Glutamatergic neuron (in vitro differentiated cells): ENCODE data around the gene KIF6. TPM values are rescaled to one million over a fixed set of nuclear protein-coding genes. Genes with fewer than 3 reads are reported as not detected.

Experiments used
- DNase-seq: peaks from one replicate; pipeline ENCODE4 v3.0.0; 2022
- H3K27ac Mint-ChIP-seq: one replicate; pipeline ENCODE4 v1.8.0; 2020; ENCODE audit warnings: mild to moderate bottlenecking, mixed read lengths, inconsistent platforms; ENCODE audit not compliant: unreplicated experiment
- H3K27me3 Mint-ChIP-seq: one replicate; pipeline ENCODE4 v1.8.0; 2020; ENCODE audit warnings: mild to moderate bottlenecking, moderate library complexity, mixed read lengths, inconsistent platforms; ENCODE audit not compliant: unreplicated experiment
- H3K36me3 Mint-ChIP-seq: one replicate; pipeline ENCODE4 v1.8.0; 2020; ENCODE audit warnings: mild to moderate bottlenecking, mixed read lengths, inconsistent platforms; ENCODE audit not compliant: unreplicated experiment
- H3K4me1 Mint-ChIP-seq: one replicate; pipeline ENCODE4 v1.8.0; 2020; ENCODE audit warnings: mild to moderate bottlenecking, low read depth, mixed read lengths, inconsistent platforms; ENCODE audit not compliant: unreplicated experiment
- H3K4me3 Mint-ChIP-seq: one replicate; pipeline ENCODE4 v1.8.0; 2020; ENCODE audit warnings: mild to moderate bottlenecking, mixed read lengths, inconsistent platforms; ENCODE audit not compliant: unreplicated experiment
- H3K9me3 Mint-ChIP-seq: one replicate; pipeline ENCODE4 v1.8.0; 2020; ENCODE audit warnings: mild to moderate bottlenecking, moderate library complexity, mixed read lengths, inconsistent platforms; ENCODE audit not compliant: unreplicated experiment
- CTCF ChIP-seq: fragments of 200-600 bp; sonication (generic); IDR thresholded peaks from one replicate; pipeline ENCODE4 v1.5.0; 2021; ENCODE audit not compliant: partially characterized antibody, unreplicated experiment
- total RNA-seq: library from RNA; stranded (reverse); fragmentation: NEBNext Ultra II Directional; extraction: Animal tissue kit (Norgen Biotek cat#: 25700); gene quantifications from one replicate; pipeline ENCODE4 v1.2.1, GENCODE V29; 2021; ENCODE audit not compliant: unreplicated experiment

The KIF6 gene
- total RNA-seq, 1 donor from 2014 or later, result 1.1 TPM

GRCh38 chr6:39543950-39544349, 181.3 kb downstream of the KIF6 start:
- Mint-ChIP-seq H3K27ac (no peak overlapping the region), H3K36me3 (no peaks in the 10 kb centered on the region), H3K4me3 (no peak overlapping the region), H3K27me3 (no peaks in the 10 kb centered on the region), H3K4me1 (no peaks in the 10 kb centered on the region), H3K9me3 (no peaks in the 10 kb centered on the region)
- DNase-seq, result no peak
- TF ChIP-seq CTCF, result no peak

- Mint-ChIP-seq H3K27ac (no peak overlapping the region), H3K27me3 (no peaks in the 10 kb centered on the region), H3K36me3 (no peaks in the 10 kb centered on the region), H3K4me1 (no peaks in the 10 kb centered on the region), H3K9me3 (no peaks in the 10 kb centered on the region), H3K4me3 (no peak overlapping the region)
- TF ChIP-seq CTCF, result no peak
- DNase-seq, result no peak
Observed at GRCh38 chr6:39543095-39543494, 182.1 kb downstream of the KIF6 start.

- Mint-ChIP-seq H3K27ac (no peak overlapping the region), H3K9me3 (no peaks in the 10 kb centered on the region), H3K27me3 (no peaks in the 10 kb centered on the region), H3K4me3 (no peak overlapping the region), H3K36me3 (no peaks in the 10 kb centered on the region), H3K4me1 (no peaks in the 10 kb centered on the region)
- DNase-seq, result no peak
- no peak for TF ChIP-seq CTCF
Observed at GRCh38 chr6:39540454-39540853, 184.8 kb downstream of the KIF6 start.

- DNase-seq, result no peak
- peaks cover 14% of the 10 kb centered on the region for H3K36me3 Mint-ChIP-seq
- H3K4me3 Mint-ChIP-seq, result no peak overlapping the region
- no peaks in the 10 kb centered on the region for H3K27me3 Mint-ChIP-seq
- H3K27ac Mint-ChIP-seq, result no peak overlapping the region
- peaks cover 1% of the 10 kb centered on the region for H3K9me3 Mint-ChIP-seq
- no peak for TF ChIP-seq CTCF
- H3K4me1 Mint-ChIP-seq, result no peaks in the 10 kb centered on the region
Observed at GRCh38 chr6:39530201-39530759, 194.9 kb downstream of the KIF6 start.

- no peak for TF ChIP-seq CTCF
- H3K27me3 Mint-ChIP-seq, result no peaks in the 10 kb centered on the region
Observed at GRCh38 chr6:39527792-39528564, 197.2 kb downstream of the KIF6 start.

More at GRCh38 chr6:39527792-39528564, 197.2 kb downstream of the KIF6 start:
- DNase-seq, result no peak
- no peak overlapping the region for H3K27ac Mint-ChIP-seq
- peaks cover 14% of the 10 kb centered on the region for H3K36me3 Mint-ChIP-seq
- H3K4me3 Mint-ChIP-seq, result no peak overlapping the region
- H3K4me1 Mint-ChIP-seq, result no peaks in the 10 kb centered on the region
- peaks cover 1% of the 10 kb centered on the region for H3K9me3 Mint-ChIP-seq
